Neural crest cell (in vitro differentiated cells): ENCODE measurements around the gene LRRC27. TPM values are rescaled to one million over a fixed set of nuclear protein-coding genes. Genes with fewer than 3 reads are reported as not detected.
A peak's percentile ranks its signal among the peaks of the same experiment; 100 is the strongest.
"Not testable (repeated sequence)": the region's sequence is repeated elsewhere in the genome, so short reads cannot be mapped to it uniquely, and the experiment has no call there.

ENCODE experiments used
- DNase-seq: peaks from one replicate; pipeline ENCODE4 v3.0.0; 2021; ENCODE audit warnings: low read depth, mixed read lengths, low spot score
- H3K27ac Mint-ChIP-seq: one replicate; pipeline ENCODE4 v1.8.0; 2021; ENCODE audit warnings: mild to moderate bottlenecking, mixed read lengths; ENCODE audit not compliant: unreplicated experiment
- H3K27me3 Mint-ChIP-seq: 2 replicates; pipeline ENCODE4 v1.8.0; 2021; ENCODE audit warnings: low read depth, mild to moderate bottlenecking, mixed read lengths
- H3K36me3 Mint-ChIP-seq: 2 replicates; pipeline ENCODE4 v1.8.0; 2021; ENCODE audit warnings: low read depth, mild to moderate bottlenecking, mixed read lengths
- H3K4me1 Mint-ChIP-seq: 2 replicates; pipeline ENCODE4 v1.8.0; 2021; ENCODE audit warnings: mixed read lengths
- H3K4me3 Mint-ChIP-seq: one replicate; pipeline ENCODE4 v1.8.0; 2021; ENCODE audit warnings: mild to moderate bottlenecking, mixed read lengths
- H3K9me3 Mint-ChIP-seq: 2 replicates; pipeline ENCODE4 v1.8.0; 2021; ENCODE audit warnings: mixed read lengths
- CTCF ChIP-seq: fragments of 200-600 bp; sonication (generic); conservative IDR thresholded peaks from 2 replicates; pipeline ENCODE4 v1.5.0; 2021; ENCODE audit warnings: antibody characterized with exemption, mild to moderate bottlenecking
- total RNA-seq: library from RNA; stranded (reverse); gene quantifications from 2 replicates; pipeline ENCODE4 v1.2.1, GENCODE V29; 2021

LRRC27 gene
- total RNA-seq, 1 donor from 2014 or later: 21.9 TPM

GRCh38 chr10:132336064-132336746 lies 4.2 kb downstream of the LRRC27 start:
- peak overlapping the region; percentile 81 for H3K4me3 Mint-ChIP-seq
- no peaks in the 10 kb centered on the region for H3K27me3 Mint-ChIP-seq
- H3K36me3 Mint-ChIP-seq: no peaks in the 10 kb centered on the region
- H3K27ac Mint-ChIP-seq: peak overlapping the region; percentile 60
- TF ChIP-seq CTCF: no peak
- no peak for DNase-seq
- no peaks in the 10 kb centered on the region for H3K9me3 Mint-ChIP-seq
- H3K4me1 Mint-ChIP-seq: peaks cover 39% of the 10 kb centered on the region

GRCh38 chr10:132336919-132337407 lies 5.0 kb downstream of the LRRC27 start:
- TF ChIP-seq CTCF: no peak
- H3K4me3 Mint-ChIP-seq: peak overlapping the region; percentile 77
- peaks cover 35% of the 10 kb centered on the region for H3K4me1 Mint-ChIP-seq
- peak overlapping the region; percentile 97 for H3K27ac Mint-ChIP-seq
- H3K27me3 Mint-ChIP-seq: no peaks in the 10 kb centered on the region
- no peaks in the 10 kb centered on the region for H3K9me3 Mint-ChIP-seq
- H3K36me3 Mint-ChIP-seq: peaks cover 2% of the 10 kb centered on the region
- DNase-seq: peak; percentile 22

GRCh38 chr10:132337854-132338253 lies 5.9 kb downstream of the LRRC27 start:
- Mint-ChIP-seq H3K27ac (peak overlapping the region; percentile 97), H3K4me1 (peaks cover 30% of the 10 kb centered on the region), H3K4me3 (peak overlapping the region; percentile 77)
- not testable (repeated sequence) for H3K36me3 Mint-ChIP-seq, H3K9me3 Mint-ChIP-seq, DNase-seq, H3K27me3 Mint-ChIP-seq

GRCh38 chr10:132338876-132339275 lies 6.9 kb downstream of the LRRC27 start:
- H3K4me1 Mint-ChIP-seq: peaks cover 22% of the 10 kb centered on the region
- no peak for DNase-seq
- TF ChIP-seq CTCF: no peak
- no peak overlapping the region for H3K27ac Mint-ChIP-seq
- H3K4me3 Mint-ChIP-seq: no peak overlapping the region
- H3K9me3 Mint-ChIP-seq: no peaks in the 10 kb centered on the region
- H3K36me3 Mint-ChIP-seq: peaks cover 8% of the 10 kb centered on the region
- H3K27me3 Mint-ChIP-seq: no peaks in the 10 kb centered on the region

- no peaks in the 10 kb centered on the region for H3K27me3 Mint-ChIP-seq
- peaks cover 22% of the 10 kb centered on the region for H3K4me1 Mint-ChIP-seq
- TF ChIP-seq CTCF: no peak
- no peaks in the 10 kb centered on the region for H3K9me3 Mint-ChIP-seq
- DNase-seq: no peak
- H3K36me3 Mint-ChIP-seq: peaks cover 8% of the 10 kb centered on the region
- no peak overlapping the region for H3K27ac Mint-ChIP-seq
- no peak overlapping the region for H3K4me3 Mint-ChIP-seq
These were observed 7.3 kb downstream of the LRRC27 start for GRCh38 chr10:132339276-132339675.

- no peak overlapping the region for H3K4me3 Mint-ChIP-seq
- no peak for TF ChIP-seq CTCF
- no peak overlapping the region for H3K27ac Mint-ChIP-seq
- H3K4me1 Mint-ChIP-seq: peaks cover 16% of the 10 kb centered on the region
- H3K36me3 Mint-ChIP-seq: peaks cover 8% of the 10 kb centered on the region
- no peaks in the 10 kb centered on the region for H3K9me3 Mint-ChIP-seq
- no peaks in the 10 kb centered on the region for H3K27me3 Mint-ChIP-seq
- no peak for DNase-seq
These were observed 9.0 kb downstream of the LRRC27 start for GRCh38 chr10:132341017-132341416.
